Left lobe of liver (tissue), 2 donors: Measurements from ENCODE around the gene MAPK6. TPM values are rescaled to one million over a fixed set of nuclear protein-coding genes. Genes with fewer than 3 reads are reported as not detected.
"Not testable (repeated sequence)": the region's sequence is repeated elsewhere in the genome, so short reads cannot be mapped to it uniquely, and the experiment has no call there.

Source experiments
- ATAC-seq: fragments of 200-7000 bp; cut with Tn5 transposase; one replicate; pipeline ENCODE4 v1.9.1; 2020; ENCODE audit warnings: mild to moderate bottlenecking, moderate library complexity
- DNase-seq: peaks from one replicate; pipeline ENCODE4 v3.0.0-alpha.2; 2020; ENCODE audit warnings: low spot score
- total RNA-seq: library from RNA; stranded (reverse); gene quantifications from one replicate; pipeline ENCODE4 v1.2.1, GENCODE V29; 2021
- donor health status: DM: no; HTN: no; CAD: no; lungs with moderate emphysema.
- donor health status: DM: no; HTN: yes; CAD: no.

MAPK6 gene
- total RNA-seq, 1 donor from 2014 or later = 20.0 TPM

GRCh38 chr15:52078876-52079700 lies 60.1 kb downstream of the MAPK6 start:
- peak; percentile 86 for DNase-seq

GRCh38 chr15:52080031-52080430 lies 61.0 kb downstream of the MAPK6 start:
- DNase-seq = no peak
- no peak for ATAC-seq

More at GRCh38 chr15:52078876-52079700, 60.1 kb downstream of the MAPK6 start:
- ATAC-seq = peak; percentile 86

- no peak for DNase-seq
- no peak for ATAC-seq
Measured at GRCh38 chr15:52080706-52081392, 61.8 kb downstream of the MAPK6 start.

GRCh38 chr15:52082197-52083036 lies 63.4 kb downstream of the MAPK6 start:
- DNase-seq (no peak), ATAC-seq (no peak)

- DNase-seq, ATAC-seq: not testable (repeated sequence)
Measured at GRCh38 chr15:52083037-52083359, 64.0 kb downstream of the MAPK6 start.

- ATAC-seq (no peak), DNase-seq (no peak)
Measured at GRCh38 chr15:52083603-52084002, 64.6 kb downstream of the MAPK6 start.

GRCh38 chr15:52085299-52085698 lies 66.3 kb downstream of the MAPK6 start:
- ATAC-seq = no peak
- DNase-seq = no peak

GRCh38 chr15:52086011-52086786 lies 67.2 kb downstream of the MAPK6 start:
- no peak for ATAC-seq
- DNase-seq = no peak

GRCh38 chr15:52090193-52090592 lies 71.2 kb downstream of the MAPK6 start:
- ATAC-seq (no peak), DNase-seq (no peak)

GRCh38 chr15:52093167-52093538 lies 74.1 kb downstream of the MAPK6 start:
- DNase-seq (no peak), ATAC-seq (no peak)

GRCh38 chr15:52093539-52094510 lies 74.8 kb downstream of the MAPK6 start:
- peak; percentile 45 for ATAC-seq

GRCh38 chr15:52094811-52095584 lies 76.0 kb downstream of the MAPK6 start:
- no peak for DNase-seq
- no peak for ATAC-seq

More at GRCh38 chr15:52093539-52094510, 74.8 kb downstream of the MAPK6 start:
- no peak for DNase-seq

GRCh38 chr15:52095597-52096262 lies 76.7 kb downstream of the MAPK6 start:
- DNase-seq (no peak), ATAC-seq (no peak)

GRCh38 chr15:52096536-52096935 lies 77.5 kb downstream of the MAPK6 start:
- not testable (repeated sequence) for DNase-seq, ATAC-seq

- ATAC-seq (no peak), DNase-seq (no peak)
Measured at GRCh38 chr15:52097180-52097579, 78.2 kb downstream of the MAPK6 start.

- no peak for ATAC-seq
- no peak for DNase-seq
Measured at GRCh38 chr15:52098323-52098722, 79.3 kb downstream of the MAPK6 start.

GRCh38 chr15:52099651-52100272 lies 80.7 kb downstream of the MAPK6 start:
- no peak for DNase-seq
- ATAC-seq = no peak
